ENCODE data around the gene USP40.

DNA sequence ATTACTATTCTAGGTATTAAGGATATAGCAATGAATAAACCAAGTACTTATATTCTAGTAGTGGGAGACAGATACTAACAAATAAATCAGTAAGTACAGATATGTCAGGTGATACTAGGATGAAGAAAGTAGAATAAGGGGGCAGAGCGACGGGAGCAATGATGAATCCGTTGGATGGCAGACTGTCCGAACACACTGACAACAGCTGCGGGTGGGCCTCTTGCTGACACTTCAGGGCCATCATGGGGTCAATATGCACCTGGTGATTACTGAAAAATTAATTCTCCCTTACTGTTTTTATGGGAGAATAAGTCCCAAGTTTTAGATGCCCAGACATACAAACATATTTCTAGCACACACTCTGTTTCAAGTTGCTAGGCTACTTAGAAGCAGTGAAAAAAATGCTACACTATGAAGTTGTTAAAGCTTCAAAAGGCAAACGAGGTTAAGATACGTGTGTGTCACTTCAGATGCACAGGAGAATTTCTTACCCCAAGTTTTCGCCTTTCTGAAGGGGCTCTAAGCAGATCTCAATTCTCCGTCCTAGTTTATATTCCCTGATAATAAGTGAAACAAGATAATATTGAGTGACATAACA lies 78.7 kb downstream of the USP40 start:
- TF ChIP-seq, protein P1, sequence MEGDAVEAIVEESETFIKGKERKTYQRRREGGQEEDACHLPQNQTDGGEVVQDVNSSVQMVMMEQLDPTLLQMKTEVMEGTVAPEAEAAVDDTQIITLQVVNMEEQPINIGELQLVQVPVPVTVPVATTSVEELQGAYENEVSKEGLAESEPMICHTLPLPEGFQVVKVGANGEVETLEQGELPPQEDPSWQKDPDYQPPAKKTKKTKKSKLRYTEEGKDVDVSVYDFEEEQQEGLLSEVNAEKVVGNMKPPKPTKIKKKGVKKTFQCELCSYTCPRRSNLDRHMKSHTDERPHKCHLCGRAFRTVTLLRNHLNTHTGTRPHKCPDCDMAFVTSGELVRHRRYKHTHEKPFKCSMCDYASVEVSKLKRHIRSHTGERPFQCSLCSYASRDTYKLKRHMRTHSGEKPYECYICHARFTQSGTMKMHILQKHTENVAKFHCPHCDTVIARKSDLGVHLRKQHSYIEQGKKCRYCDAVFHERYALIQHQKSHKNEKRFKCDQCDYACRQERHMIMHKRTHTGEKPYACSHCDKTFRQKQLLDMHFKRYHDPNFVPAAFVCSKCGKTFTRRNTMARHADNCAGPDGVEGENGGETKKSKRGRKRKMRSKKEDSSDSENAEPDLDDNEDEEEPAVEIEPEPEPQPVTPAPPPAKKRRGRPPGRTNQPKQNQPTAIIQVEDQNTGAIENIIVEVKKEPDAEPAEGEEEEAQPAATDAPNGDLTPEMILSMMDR (conservative IDR thresholded peaks at IDR 0.05; ENCODE audit: low read length): no peak
- no peak for TF ChIP-seq EZH2phosphoT487 (IDR thresholded peaks at IDR 0.05; ENCODE audit: borderline replicate concordance)

All from Loucy (cell line).